ENCODE data around the gene CNRIP1. TPM values are rescaled to one million over a fixed set of nuclear protein-coding genes. Genes with fewer than 3 reads are reported as not detected.
"Not testable (repeated sequence)": the region's sequence is repeated elsewhere in the genome, so short reads cannot be mapped to it uniquely, and the experiment has no call there.

The CNRIP1 gene
- total RNA-seq, 1 donor from 2014 or later: not detected

DNA sequence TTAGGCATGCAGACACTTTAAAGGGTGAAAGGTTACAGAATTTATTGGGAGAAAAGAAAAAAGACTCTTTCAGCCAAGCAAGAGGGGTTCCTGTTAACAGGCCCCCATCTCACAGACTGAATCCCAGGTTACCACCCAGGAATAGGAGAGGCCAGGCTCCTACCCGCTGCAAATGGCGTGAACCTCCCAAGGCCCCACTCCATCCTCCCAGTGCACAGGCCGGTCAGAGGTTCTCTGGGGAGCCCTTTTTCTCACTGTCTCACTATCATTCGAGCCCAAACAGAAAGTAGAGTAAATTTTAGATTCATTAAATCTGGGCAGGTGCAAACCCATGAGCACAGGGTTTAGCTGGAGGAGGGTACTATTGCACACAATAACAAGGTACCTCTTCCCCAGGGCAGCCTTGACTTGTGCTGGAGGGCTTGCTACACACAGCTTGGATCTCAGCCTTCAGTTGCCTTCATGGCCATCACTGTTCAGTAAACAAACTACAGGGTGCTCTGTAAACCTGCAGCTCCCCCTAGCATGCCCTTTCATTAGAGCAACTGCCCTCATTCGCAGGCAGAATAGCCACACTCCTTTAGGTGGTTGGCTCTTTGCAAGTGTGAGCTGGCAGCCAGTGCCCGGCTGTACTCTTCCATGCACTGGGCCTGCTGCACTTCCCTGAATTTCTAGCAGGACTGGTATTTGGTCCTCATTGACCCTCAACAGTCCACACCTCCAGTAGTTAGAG is 38.0 kb upstream of the CNRIP1 start:
- no peak overlapping the region for H3K27ac Mint-ChIP-seq
- H3K36me3 Mint-ChIP-seq (ENCODE audit: insufficient read depth): no peaks in the 10 kb centered on the region
- DNase-seq (ENCODE audit: low spot score, unreplicated experiment): no peak

DNA sequence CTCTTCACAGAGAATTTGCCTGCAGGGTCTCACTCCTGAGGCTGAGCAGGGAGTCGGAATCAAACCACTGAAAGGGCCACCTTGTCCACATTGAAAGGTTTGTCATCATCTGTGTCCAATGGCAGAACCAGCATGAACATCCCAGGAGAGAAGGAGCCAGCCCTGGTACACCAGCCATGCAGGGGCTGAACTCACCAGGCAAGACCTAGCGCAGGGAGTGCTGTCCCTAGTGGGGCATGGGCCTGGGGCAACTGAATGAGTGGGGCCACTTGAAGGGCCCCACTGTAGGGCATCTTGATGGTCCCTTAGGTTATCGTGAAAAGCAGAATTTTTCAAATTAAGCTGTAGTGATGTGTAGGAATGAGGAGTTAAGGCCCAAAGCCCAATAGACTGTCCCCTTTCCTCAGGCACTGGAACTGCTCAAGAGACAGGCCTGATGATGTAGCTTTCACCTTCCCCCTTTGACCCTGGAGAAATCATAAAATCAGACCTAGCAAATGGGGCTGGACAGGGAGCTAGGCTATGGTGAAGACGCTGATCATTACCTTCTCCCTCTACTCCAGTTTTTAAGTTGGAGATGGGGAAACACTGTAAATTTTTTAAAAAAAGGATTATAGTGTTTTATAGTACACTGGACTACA is 37.0 kb upstream of the CNRIP1 start:
- no peaks in the 10 kb centered on the region for H3K36me3 Mint-ChIP-seq (ENCODE audit: insufficient read depth)
- no peaks in the 10 kb centered on the region for H3K9me3 Mint-ChIP-seq (ENCODE audit: low read depth)
- H3K27me3 Mint-ChIP-seq: peaks cover 3% of the 10 kb centered on the region
- H3K4me3 Mint-ChIP-seq (ENCODE audit: low read depth): no peak overlapping the region
- DNase-seq (ENCODE audit: low spot score, unreplicated experiment): no peak
- TF ChIP-seq, protein P1, sequence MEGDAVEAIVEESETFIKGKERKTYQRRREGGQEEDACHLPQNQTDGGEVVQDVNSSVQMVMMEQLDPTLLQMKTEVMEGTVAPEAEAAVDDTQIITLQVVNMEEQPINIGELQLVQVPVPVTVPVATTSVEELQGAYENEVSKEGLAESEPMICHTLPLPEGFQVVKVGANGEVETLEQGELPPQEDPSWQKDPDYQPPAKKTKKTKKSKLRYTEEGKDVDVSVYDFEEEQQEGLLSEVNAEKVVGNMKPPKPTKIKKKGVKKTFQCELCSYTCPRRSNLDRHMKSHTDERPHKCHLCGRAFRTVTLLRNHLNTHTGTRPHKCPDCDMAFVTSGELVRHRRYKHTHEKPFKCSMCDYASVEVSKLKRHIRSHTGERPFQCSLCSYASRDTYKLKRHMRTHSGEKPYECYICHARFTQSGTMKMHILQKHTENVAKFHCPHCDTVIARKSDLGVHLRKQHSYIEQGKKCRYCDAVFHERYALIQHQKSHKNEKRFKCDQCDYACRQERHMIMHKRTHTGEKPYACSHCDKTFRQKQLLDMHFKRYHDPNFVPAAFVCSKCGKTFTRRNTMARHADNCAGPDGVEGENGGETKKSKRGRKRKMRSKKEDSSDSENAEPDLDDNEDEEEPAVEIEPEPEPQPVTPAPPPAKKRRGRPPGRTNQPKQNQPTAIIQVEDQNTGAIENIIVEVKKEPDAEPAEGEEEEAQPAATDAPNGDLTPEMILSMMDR (IDR thresholded peaks at IDR 0.05; ENCODE audit: unreplicated experiment): no peak
- no peaks in the 10 kb centered on the region for H3K4me1 Mint-ChIP-seq (ENCODE audit: low read depth)
- H3K27ac Mint-ChIP-seq: no peak overlapping the region

More for the DNA sequence above, 38.0 kb upstream of the CNRIP1 start:
- H3K9me3 Mint-ChIP-seq (ENCODE audit: low read depth): peaks cover 7% of the 10 kb centered on the region
- H3K4me1 Mint-ChIP-seq (ENCODE audit: low read depth): no peaks in the 10 kb centered on the region
- H3K27me3 Mint-ChIP-seq: peaks cover 10% of the 10 kb centered on the region
- TF ChIP-seq, protein P1 (IDR thresholded peaks at IDR 0.05; ENCODE audit: unreplicated experiment): peak; percentile 46
- H3K4me3 Mint-ChIP-seq (ENCODE audit: low read depth): no peak overlapping the region

DNA sequence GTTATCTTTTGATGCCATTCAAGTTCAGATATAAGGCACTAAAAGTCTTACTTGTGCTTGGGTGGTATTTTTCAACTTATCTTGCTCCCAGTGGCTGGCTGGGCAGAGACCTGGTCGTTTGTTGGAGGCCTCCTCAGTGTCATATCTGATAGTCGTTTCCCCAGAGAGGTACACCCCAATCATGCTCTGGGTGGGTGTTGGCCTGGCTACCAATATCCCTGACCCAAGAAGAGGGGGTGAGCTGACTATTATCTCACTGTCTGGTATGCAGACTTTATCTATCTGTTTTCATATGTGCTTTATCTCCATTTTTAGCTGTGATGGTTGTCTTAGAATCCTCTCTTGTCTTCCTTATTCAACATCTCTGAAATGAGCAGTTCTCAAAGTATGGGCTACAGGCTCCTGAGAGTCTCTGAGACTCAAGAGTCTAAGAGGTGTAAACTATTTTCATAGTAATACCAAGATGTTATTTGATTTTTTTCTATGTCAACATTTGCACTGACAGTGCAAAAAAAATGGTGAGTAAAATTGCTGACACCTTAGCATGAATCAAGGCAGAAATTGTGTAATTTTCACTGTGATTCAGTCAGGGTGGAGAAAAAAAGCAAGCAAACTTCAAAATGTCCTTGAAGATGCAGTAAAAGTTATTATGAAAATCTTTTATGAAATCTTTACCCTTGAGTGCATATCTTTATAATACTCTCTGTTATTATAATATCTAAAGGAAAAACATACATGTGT is 33.1 kb upstream of the CNRIP1 start:
- TF ChIP-seq, protein P1 (IDR thresholded peaks at IDR 0.05; ENCODE audit: unreplicated experiment): no peak
- Mint-ChIP-seq H3K36me3 (ENCODE audit: insufficient read depth) (no peaks in the 10 kb centered on the region), H3K4me3 (ENCODE audit: low read depth) (no peak overlapping the region), H3K9me3 (ENCODE audit: low read depth) (peaks cover 8% of the 10 kb centered on the region), H3K4me1 (ENCODE audit: low read depth) (no peaks in the 10 kb centered on the region), H3K27ac (no peak overlapping the region), H3K27me3 (peaks cover 16% of the 10 kb centered on the region)
- DNase-seq (ENCODE audit: low spot score, unreplicated experiment): no peak

DNA sequence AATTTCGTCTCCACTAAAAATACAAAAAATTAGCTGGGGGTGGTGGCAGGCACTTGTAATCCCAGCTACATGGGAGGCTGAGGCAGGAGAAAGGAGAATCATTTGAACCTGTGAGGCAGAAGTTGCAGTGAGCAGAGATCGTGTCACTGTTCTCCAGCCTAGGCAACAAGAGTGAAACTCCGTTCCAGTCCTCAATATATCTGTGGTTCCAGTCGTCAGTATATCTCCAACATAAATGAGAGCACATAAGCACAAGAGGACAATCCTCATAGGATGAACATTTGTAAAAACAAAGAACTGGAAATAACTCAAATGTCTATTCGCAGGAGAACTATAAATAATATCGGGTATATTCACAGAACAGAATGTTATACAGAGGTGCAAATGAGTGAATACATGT is 32.2 kb upstream of the CNRIP1 start:
- H3K27me3 Mint-ChIP-seq: peaks cover 23% of the 10 kb centered on the region
- H3K27ac Mint-ChIP-seq: no peak overlapping the region
- TF ChIP-seq, protein P1 (IDR thresholded peaks at IDR 0.05; ENCODE audit: unreplicated experiment): no peak
- H3K9me3 Mint-ChIP-seq (ENCODE audit: low read depth): peaks cover 8% of the 10 kb centered on the region
- H3K4me1 Mint-ChIP-seq (ENCODE audit: low read depth): no peaks in the 10 kb centered on the region
- no peak for DNase-seq (ENCODE audit: low spot score, unreplicated experiment)
- H3K36me3 Mint-ChIP-seq (ENCODE audit: insufficient read depth): no peaks in the 10 kb centered on the region
- H3K4me3 Mint-ChIP-seq (ENCODE audit: low read depth): no peak overlapping the region

DNA sequence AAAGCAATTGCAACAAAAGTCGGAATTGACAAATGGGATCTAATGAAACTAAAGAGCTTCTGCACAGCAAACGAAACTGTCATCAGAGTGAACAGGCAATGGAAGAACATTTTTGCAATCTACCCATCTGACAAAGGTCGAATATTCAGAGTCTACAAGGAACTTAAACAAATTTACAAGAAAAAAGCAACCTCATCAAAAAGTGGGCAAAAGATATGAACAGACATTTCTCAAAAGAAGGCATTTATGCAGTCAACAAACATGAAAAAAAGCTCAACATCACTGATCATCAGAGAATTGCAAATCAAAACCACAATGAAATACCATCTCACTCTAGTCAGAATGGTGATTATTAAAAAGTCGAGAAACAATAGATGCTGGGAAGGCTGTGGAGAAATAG is 29.3 kb upstream of the CNRIP1 start:
- H3K27me3 Mint-ChIP-seq: peaks cover 32% of the 10 kb centered on the region
- H3K4me1 Mint-ChIP-seq (ENCODE audit: low read depth); H3K4me3 Mint-ChIP-seq (ENCODE audit: low read depth): not testable (repeated sequence)

More for the DNA sequence above, 29.3 kb upstream of the CNRIP1 start:
- DNase-seq (ENCODE audit: low spot score, unreplicated experiment); H3K36me3 Mint-ChIP-seq (ENCODE audit: insufficient read depth); H3K27ac Mint-ChIP-seq; H3K9me3 Mint-ChIP-seq (ENCODE audit: low read depth): not testable (repeated sequence)

Data from progenitor cell of endocrine pancreas (in vitro differentiated cells).